NCI-H82 (cell line): Measurements from ENCODE around the gene ITGB2.
"Not testable (repeated sequence)": the region's sequence is repeated elsewhere in the genome, so short reads cannot be mapped to it uniquely, and the experiment has no call there.

Source experiments
- DNase-seq: peaks from one replicate; lab custom pipeline; 2025; lab: John Stamatoyannopoulos, UW

The ITGB2 gene

DNA sequence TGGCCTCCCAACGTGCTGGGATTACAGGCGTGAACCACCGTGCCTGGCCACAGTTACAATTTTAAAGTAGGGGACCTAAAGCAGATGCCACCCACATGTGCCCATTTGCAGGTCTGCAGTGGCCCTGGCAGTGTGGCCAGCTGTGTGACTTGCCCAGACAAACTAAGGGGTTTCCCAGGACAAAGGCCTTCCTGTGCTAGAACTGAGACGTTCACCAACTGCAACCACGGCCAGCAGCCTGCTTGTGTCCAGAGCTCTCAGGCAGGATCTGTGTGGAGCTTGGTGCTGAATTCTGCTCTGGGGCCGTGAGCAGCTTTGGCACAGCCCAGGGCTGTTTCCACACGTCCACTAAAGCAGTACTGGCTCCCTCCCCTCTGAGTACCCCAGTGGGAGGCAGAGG, 36.6 kb downstream of the ITGB2 start:
- DNase-seq, result no peak

- no peak for DNase-seq
Observed at GRCh38 chr21:44883250-44883649, 37.4 kb downstream of the ITGB2 start.

GRCh38 chr21:44881198-44881872, 39.4 kb downstream of the ITGB2 start:
- DNase-seq, result no peak

GRCh38 chr21:44880405-44881197, 40.1 kb downstream of the ITGB2 start:
- no peak for DNase-seq

- DNase-seq, result not testable (repeated sequence)
Observed at GRCh38 chr21:44879238-44879637, 41.5 kb downstream of the ITGB2 start.

GRCh38 chr21:44878053-44878982, 42.4 kb downstream of the ITGB2 start:
- no peak for DNase-seq

DNA sequence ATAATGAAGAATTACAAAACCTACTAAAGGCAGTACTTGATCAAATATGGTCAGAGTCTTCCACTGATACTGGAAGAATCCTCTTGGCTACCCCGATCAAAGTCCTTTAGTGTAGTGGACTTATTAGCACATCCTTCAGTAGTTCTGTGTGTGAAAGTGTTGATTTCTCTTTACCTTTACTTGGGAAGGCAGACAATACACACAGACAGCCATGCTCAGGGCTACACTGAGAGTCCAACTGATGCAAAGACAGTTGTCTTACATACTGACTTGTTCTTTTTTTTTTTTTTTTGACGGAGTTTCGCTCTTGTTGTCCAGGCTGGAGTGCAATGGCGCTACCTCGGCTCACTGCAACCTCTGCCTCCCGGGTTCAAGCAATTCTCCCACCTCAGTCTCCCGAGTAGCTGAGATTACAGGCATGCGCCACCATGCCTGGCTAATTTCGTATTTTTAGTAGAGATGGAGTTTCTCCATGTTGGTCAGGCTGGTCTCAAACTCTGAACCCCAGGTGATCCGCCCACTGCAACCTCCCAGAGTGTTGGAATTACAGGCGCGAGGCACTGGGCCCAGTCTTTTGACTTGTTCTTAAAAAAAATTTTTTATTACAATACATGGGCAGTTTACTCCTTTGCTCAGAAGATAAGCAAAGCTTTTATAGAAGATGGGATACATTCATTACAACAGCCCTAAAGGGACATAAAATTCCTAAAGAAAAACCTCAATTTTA, 43.7 kb downstream of the ITGB2 start:
- no peak for DNase-seq

DNA sequence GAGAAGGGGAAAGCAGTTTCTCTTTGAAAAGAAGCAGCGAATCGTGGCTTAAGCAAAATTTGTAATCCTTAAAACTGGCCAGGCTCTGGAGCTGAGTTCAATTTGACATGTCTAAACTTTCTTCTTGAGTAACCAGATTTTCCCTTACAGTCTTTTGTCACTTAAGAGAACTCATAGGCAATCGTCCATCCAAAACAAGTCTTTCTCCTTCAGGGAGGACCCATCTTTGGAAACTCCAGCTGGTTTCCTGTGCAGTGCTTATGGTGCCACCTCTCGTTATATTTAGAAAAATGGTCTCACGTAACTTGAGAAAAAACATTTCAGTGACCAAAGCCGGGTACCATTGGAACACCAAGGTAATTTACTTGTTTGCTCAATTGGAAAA, 45.4 kb downstream of the ITGB2 start:
- no peak for DNase-seq

GRCh38 chr21:44874497-44875315, 46.0 kb downstream of the ITGB2 start:
- peak; percentile 46 for DNase-seq

DNA sequence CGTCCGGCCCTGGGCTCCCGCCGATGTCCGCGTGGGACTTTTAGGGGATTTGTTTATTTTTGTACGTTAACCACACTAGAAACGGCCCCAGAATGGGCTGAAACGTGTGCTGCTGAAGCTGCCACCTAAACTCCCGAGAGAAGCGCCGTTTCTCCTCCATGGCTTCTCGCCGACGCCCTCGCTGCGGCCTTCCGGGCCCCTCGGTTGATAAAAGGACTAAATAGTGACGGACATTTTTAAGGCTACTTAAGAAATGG, 46.5 kb downstream of the ITGB2 start:
- peak; percentile 53 for DNase-seq

DNA sequence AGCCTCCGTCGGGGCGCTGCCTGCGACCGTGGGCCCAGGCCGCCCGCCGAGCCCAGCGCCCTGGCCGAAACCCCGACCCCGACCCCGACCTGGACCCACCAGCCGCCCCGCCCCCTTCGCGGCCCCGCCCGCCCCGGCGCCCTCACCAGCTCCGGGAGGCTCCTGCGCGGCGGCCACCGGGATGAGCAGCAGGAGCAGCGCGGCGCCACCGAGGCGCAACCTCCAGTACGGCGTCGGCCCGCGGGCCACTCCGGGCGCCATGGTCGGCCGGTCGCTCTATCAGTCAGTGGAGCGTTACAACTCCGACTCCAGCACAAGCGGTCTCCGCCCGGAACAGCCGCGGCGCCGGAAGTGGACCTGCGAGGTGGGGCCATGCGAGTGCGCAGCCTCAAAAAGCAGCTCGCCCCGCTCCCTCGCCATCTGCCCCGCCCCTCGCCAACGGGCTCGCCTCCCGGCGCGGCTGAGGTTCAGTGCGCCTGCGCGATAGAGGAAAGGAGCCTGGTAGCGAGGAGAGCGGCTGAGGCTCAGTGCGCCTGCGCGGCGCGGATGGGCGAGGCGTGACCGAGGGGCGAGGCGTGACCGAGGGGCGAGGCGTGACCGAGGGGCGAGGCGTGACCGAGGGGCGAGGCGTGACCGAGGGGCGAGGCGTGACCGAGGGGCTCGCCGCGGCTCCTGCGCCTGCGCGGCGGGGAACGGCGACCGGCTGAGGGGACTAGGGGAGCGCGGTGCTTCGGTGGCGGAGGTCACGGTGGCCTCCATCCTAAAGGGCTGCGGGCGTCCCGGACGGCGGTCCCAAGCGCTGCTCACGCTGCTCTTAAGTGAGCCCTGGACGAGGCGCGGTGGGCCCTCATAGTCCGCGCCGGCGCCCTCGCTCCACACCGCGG, 47.1 kb downstream of the ITGB2 start, which contains the start of gene PTTG1IP:
Gene PTTG1IP (minus strand): TSS at position 335 of the 884 bp plus-strand sequence. CDS start 74 bp downstream, at position 261.
- peak; percentile 99 for DNase-seq

- DNase-seq, result no peak
Observed at GRCh38 chr21:44872649-44873355, 47.9 kb downstream of the ITGB2 start.

DNA sequence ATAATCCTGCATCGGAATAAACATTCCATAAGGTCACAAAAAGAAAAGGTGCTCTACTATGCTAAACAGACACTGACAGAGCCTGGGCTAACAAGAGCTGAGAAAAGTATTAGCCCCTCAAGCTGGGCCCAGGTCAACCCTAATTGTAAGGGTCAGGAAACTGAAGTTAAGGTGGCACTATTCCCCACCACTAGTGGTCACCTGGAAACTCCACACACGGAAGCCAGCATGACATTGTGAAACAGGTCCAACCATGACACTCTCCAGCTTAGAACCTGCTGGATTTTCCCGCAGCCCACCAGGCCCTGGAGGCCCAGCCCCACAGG, 48.4 kb downstream of the ITGB2 start:
- DNase-seq, result no peak

- DNase-seq, result no peak
Observed at GRCh38 chr21:44871576-44872269, 49.0 kb downstream of the ITGB2 start.

DNA sequence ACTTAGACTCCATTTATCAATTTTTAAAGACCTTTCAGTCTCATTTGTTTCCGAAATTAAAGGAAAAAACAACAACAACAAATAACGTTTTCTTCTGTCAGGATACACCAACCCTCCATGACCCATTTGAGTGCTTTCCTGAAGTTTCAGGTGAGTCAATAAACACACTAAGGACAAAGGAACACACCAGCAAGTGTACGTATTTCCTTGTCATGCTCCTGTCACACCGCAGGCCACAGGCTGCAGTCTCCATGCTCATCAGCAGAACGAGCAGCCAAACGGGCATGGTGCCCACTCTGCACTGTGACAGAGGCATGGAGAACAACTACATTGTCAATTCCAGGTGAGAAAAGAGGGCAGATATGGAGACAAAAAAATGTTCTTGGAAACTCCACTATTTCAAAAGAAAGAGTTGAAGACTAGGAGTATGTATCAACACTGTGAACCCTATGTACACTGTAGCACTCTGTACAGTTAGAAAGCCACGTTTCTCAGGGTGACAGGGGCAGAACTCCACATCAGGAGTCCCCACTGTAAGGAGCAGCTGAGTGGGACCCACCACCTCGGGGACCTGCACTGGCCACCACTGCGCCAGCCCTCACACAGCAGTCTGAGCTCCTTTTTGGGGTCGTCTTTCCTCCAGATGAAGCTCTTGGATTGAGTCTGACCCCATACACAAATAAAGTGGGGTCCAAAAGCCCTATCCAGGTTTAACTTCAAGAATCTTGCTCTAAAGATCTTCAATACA, 49.8 kb downstream of the ITGB2 start:
- no peak for DNase-seq

DNA sequence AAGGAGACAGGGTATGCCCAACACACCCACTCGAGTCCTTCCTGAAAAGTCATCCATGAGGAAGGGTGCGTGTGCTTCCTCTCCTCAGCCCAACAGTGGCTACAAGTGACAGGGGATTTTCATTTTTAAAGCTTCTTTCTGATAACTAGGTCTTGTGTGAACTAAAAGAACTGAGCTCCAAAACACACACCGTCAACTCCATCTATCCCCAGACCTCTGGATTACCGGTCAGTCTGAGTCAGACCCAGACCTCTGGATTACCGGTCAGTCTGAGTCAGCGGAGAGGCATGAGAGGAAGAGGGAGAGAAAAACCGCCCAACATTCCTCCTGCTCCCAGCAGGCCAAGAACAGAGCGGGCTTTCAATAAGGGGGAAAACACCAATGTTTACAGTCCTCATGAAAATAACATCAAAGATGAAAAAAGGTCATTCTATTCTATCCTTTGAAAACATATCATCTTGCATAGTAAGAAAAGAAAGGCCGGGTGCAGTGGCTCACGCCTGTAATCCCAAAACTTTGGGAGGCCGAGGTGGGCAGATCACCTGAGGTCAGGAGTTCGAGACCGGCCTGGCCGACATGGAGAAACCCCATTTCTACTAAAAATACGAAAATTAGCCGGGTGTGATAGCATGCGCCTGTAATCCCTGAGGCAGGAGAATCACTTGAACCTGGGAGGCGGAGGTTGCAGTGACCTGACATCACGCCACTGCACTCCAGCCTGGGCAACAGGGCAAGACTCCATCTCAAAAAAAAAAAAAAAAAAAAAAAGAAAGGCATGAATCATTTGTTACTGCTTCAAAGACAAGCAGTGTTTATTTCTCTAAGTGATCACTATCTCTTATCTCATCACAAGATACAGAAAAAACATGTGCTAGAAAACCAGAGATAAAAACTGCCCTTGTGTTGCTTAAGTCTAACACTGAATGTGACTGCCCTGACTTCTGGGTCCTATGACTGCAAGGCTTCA, 50.6 kb downstream of the ITGB2 start:
- DNase-seq, result no peak

- DNase-seq, result no peak
Observed at GRCh38 chr21:44868707-44869106, 52.0 kb downstream of the ITGB2 start.
